Inferior parietal cortex (tissue), 1 donor: Measurements from ENCODE around the gene C12orf57.

Experiments used
- DNase-seq: peaks from one replicate; pipeline ENCODE4 v3.0.0-alpha.2; 2016; ENCODE audit errors: extremely low spot score

Gene C12orf57

DNA sequence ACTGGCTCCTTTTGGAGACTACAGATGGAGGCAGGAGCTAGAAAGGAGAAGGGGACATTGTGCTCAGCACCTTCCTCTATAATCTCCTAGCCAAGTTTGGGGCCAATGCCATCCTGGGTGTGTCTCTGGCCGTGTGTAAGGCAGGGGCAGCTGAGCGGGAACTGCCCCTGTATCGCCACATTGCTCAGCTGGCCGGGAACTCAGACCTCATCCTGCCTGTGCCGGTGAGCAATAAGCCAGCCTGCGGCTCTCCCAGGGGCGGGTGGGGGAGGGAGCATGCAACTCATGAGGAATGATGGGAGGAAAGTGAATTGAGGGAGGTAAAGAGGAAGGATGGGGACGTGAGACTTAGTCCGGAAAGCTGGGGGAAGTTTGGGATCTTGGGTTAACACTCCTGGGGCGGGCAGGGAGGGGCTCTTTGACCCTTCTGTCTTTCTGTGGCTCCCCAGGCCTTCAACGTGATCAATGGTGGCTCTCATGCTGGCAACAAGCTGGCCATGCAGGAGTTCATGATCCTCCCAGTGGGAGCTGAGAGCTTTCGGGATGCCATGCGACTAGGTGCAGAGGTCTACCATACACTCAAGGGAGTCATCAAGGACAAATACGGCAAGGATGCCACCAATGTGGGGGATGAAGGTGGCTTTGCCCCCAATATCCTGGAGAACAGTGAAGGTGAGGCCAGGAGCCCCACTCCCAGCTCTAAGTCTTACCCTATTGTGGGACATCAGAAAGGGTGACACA is 26.2 kb upstream of the C12orf57 start:
- DNase-seq = no peak

DNA sequence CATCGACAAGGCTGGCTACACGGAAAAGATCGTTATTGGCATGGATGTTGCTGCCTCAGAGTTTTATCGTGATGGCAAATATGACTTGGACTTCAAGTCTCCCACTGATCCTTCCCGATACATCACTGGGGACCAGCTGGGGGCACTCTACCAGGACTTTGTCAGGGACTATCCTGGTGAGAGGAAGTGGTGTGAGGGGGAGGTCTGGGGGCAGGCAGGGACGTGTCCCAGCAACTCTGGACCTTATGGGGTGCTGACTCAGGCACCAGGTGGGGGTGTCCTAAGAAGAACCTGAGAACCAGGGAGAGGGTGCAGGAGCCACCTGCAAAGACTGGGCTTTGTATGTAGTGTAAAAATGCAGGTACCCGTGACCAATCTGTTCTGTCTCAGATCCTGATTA is 24.2 kb upstream of the C12orf57 start:
- no peak for DNase-seq

DNA sequence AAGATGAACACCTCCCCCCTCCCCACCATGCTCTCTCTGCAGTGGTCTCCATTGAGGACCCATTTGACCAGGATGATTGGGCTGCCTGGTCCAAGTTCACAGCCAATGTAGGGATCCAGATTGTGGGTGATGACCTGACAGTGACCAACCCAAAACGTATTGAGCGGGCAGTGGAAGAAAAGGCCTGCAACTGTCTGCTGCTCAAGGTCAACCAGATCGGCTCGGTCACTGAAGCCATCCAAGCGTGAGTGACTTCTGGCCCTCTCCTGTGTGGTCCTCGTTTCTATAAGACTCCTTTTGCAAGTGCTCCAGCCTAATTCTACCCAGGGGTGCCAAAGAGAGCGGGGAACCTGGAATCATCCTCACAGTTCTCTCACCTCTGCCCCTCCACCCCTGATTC is 22.3 kb upstream of the C12orf57 start:
- no peak for DNase-seq

DNA sequence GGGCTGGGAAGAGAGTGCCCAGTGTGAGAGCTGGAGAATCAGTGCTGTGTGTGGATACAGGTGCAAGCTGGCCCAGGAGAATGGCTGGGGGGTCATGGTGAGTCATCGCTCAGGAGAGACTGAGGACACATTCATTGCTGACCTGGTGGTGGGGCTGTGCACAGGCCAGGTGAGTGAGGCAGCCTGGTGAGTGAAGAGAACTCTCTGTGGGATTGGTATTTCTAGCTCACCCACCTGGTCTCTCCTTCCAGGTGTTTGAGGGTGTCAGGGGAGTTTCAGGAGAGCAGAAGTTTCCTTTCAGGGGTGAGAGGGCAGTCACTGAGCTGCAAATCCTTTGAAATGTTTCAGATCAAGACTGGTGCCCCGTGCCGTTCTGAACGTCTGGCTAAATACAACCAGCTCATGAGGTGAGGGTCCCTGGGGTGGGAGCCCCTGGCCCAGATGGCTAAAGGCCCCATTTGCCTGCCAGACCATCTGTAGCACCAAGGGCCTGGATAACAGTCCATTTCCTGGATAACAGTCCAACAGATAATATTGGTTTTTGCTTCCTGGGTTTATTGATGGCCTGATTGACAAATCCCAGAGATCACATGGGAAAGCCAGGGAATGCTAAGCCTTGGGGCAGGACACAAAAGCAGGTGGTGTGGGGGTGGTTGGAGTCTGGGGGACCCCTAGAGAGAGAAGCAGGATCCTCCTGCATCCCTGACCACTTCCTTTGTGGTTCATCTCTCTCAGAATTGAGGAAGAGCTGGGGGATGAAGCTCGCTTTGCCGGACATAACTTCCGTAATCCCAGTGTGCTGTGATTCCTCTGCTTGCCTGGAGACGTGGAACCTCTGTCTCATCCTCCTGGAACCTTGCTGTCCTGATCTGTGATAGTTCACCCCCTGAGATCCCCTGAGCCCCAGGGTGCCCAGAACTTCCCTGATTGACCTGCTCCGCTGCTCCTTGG is 21.6 kb upstream of the C12orf57 start:
- DNase-seq = no peak

DNA sequence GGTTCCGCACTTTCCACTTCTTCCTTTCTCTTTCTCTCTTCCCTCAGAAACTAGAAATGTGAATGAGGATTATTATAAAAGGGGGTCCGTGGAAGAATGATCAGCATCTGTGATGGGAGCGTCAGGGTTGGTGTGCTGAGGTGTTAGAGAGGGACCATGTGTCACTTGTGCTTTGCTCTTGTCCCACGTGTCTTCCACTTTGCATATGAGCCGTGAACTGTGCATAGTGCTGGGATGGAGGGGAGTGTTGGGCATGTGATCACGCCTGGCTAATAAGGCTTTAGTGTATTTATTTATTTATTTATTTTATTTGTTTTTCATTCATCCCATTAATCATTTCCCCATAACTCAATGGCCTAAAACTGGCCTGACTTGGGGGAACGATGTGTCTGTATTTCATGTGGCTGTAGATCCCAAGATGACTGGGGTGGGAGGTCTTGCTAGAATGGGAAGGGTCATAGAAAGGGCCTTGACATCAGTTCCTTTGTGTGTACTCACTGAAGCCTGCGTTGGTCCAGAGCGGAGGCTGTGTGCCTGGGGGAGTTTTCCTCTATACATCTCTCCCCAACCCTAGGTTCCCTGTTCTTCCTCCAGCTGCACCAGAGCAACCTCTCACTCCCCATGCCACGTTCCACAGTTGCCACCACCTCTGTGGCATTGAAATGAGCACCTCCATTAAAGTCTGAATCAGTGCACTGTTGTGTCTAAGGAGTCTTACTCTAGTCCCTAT is 20.7 kb upstream of the C12orf57 start:
- no peak for DNase-seq

DNA sequence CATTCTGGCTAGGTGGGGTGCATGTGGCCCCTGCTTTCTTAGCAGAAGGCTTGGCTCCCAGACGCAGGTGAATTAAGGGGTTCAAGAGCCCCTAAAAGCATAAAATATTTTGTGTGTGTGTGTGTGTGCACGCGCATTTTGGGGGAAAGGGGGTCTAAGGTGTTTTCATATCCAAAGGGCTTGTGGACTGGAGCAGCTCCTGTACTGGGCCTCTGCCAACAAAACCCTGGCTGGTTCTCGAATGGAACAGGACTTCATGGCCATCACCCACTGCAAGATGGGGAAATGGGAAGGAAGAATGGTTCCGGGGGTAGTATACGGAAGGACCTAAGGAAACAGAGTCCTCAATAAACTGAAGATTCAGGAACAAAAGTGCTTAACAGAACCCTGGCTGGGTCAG is 20.0 kb upstream of the C12orf57 start:
- no peak for DNase-seq

DNA sequence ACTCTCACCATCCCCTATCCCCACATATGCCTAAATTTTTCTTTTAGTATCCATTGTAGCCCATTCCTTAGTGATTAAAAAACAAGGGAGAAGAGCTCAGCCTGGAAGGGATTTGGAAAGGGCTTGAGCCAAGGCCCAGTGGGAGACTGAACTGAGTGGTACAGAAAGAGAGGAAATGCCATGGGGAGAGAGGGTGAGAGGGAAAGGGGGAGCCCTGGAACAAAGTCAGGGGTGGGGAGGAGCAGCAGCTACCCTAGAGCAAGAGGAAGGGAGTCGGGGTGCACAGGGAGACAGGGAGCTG is 18.6 kb upstream of the C12orf57 start:
- DNase-seq = no peak

DNA sequence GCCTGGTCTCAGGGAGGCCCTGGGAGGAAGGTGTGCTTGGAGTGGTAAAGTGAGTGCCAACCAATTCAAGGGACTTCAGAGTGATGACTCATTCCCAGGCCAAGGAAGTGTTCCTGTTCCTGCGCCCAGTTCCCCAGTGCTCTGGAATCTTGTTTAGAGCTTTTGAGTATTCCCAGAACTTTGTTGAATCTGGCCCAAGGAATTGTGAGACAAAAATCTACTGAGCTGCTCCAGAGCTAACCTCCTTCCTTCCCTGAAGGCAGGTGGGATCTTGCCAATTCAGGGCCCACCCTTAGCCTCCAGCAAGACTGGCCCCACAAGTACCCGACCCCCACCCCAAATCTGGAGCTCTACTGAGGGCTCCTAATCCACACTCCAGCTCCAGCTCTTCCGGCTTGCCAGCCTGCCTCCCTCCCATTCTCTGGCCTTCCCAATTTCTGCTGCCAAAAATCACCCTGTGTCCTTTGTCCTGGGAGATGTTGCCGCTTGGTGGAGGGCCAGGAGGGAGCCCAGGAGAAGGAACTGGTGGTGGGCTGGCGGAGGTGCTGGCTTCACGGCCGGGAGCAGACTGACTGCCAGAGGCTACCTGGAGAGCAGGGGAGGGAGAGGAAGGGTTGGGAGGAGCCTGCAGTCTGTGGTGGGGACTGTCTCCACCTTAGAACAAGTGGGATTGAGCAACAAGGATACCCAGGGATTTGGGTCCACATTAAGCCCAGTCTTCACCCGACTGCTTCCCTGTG is 18.1 kb upstream of the C12orf57 start:
- peak; percentile 68 for DNase-seq

DNA sequence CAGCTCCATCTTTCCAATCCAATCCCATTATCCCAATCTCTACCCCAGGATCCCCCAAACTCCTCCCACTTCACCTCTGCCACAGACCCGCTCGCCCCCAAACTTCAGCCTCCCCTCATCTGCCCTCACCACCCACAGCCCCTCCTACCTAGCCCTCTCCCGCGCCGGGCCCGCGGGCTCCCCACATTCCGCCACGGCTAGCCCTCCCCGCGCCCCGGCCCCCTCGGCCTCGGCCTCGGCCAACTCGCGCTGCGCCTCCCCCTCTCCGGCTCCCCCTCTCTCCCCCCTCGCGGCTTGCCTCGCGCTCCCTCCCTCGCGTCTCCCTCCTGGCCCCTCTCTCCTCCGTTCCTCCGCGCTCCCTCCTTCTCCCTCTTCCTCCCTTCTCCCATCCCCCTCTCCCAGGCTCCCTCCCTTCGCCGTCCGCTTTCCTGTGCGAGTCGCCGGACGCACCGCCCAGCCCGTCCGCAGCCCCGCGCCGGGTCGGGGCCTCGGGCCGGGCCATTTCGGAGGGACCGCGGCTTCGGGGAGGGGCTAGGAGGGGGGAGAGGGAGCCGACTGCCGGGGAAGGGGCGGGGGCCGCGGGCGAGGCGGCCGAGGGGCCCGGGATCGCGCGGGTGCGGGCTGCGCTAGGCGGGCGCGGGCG is 16.3 kb upstream of the C12orf57 start, which contains the start of gene ATN1:
Gene ATN1, plus strand, starts transcription at position 581 of the 643 bp plus-strand sequence. CDS start 6,043 bp downstream, outside the sequence.
- DNase-seq = peak; percentile 66

DNA sequence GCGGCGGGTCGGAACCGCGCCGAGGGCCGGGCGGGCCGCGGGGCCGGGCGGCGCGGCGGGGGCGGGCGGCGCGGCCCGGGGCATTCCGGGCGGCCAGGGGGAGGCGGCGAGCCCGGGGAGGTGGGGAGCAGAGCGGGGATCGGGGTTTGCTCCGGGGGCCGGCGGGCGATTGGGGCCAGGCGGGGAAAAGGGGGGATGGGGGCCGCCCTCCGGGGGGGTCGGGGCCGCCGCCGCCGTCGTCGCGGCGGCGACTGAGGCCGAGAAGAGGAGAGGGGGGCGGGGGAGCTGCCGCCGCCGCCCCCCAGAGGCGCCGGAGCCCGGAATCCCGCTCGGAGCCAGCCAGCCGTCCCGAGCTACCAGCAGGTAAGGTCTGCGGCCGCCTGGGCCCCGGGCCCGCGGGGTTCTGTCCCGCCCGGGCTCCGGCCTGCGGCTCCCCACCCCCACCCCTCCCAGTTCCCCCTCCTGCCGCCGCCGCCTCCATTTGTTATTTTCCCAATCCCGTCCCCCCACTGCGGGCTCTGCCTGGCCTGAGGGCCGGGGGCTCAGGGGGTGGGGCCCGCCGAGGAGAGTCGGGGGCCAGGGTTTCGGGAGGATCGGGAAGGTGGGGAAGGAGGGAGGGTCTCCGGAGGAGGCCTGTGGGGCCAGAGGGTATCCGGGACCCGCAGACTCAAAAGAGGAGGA is 15.7 kb upstream of the C12orf57 start:
- no peak for DNase-seq

DNA sequence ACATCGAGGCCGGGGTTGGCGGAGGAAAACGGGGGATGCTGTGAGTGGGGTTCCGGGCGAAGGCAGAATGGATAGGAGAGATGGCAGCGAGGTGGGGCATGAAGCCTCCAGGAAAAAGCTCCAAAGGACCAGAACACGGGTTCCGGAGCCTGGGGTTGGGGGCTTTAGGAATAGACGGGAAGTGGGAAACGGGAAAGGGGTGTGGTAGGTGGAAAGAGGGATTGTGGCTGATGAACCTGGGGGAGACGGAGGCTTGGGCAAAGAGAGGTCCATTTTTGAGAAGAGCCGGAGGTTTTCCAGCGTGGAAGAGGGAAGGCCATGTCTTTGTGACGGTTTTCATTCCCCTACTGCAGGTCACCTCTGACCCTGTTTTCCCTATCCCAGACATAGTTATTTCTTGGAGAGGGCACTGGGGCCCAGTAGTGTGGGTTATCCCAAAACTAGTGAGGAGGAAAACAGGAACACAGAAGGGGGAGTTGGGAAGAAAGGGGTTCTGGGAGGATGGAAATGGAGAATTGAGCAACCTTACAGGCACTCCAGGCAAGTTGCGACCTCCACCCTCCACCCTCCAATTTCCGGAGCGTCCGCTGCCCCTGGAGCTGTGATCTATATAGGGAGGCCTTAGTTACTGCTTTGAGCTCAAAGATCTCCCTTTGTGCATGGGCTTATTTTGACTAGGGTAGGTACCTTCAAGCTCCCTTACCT is 15.0 kb upstream of the C12orf57 start:
- no peak for DNase-seq

DNA sequence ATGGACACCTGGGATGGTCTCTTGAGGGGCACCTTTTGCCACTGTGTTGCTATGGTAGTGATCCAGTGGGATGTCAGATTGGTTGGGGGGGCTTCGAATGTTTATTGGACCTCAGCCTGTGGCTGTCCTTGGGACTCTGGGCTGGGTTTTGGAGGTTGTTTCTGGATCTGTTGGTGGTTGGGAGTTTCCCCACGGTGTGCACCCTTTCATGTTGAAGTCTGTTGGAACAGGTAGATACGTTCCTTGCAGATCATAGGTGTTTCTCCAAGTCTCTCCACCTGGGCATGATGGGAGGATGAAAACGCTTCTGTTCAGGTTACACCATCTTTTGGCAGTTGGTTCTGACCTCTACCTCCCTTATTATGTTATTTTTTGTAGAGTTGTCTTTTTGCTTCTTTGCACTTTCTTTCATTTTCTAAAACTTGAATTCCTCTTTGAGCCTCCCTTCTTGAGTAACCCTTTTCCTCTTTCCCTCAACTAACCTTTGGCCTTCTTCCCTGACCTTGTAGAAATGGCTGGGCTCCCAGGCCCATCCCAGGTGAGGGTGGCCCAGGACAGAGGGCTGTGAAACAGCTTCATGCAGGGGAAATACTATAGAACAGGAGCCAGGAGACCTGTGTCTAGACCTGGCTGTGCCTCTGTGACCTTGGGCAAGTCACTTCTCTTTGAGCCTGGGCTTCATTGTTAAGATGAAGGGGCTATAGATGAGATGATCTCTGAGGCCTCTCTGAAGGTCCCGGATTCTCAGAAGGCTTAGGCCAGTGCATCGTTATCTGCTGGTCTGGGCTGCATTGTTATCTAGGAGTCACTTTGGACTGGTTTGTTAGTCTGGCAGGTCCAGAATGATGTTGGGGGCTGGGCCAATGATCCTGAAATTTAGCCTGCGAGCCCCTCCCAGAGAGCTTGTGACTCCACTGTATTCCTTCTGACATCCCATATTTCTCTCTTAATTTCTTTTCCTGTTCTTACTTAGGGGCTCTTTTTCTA is 14.1 kb upstream of the C12orf57 start:
- no peak for DNase-seq

DNA sequence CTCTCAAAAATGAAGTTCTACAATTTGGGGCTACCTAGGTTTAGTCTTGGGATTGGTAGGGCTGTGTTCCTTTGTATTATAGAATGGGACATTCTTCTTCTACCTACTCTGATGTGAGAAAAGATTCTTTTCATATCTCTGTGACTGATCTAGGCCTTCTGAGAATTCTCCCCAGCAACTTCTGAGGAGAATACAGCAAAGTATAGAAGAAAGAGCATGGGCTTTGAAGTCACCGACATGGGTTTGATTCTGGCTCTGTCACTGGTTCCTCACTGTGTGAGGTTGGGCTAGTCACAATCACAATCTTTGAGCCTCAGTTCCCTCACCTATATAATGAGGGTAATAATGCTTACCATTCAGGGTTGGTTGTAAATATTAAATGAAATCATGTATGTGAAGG is 11.1 kb upstream of the C12orf57 start:
- DNase-seq = no peak

DNA sequence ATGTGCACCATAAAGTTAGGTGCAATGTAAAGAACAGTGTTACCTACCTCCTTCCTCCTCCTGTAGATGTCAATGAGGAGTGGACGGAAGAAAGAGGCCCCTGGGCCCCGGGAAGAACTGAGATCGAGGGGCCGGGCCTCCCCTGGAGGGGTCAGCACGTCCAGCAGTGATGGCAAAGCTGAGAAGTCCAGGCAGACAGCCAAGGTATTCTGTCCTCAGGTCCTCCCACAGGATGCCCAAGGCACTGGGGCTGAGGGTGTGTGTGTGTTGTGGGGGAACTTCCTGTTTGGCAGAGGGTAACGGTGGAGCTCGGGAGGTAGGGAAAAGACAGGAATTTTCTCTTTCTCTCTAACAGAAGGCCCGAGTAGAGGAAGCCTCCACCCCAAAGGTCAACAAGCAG is 9.7 kb upstream of the C12orf57 start:
- DNase-seq = no peak

DNA sequence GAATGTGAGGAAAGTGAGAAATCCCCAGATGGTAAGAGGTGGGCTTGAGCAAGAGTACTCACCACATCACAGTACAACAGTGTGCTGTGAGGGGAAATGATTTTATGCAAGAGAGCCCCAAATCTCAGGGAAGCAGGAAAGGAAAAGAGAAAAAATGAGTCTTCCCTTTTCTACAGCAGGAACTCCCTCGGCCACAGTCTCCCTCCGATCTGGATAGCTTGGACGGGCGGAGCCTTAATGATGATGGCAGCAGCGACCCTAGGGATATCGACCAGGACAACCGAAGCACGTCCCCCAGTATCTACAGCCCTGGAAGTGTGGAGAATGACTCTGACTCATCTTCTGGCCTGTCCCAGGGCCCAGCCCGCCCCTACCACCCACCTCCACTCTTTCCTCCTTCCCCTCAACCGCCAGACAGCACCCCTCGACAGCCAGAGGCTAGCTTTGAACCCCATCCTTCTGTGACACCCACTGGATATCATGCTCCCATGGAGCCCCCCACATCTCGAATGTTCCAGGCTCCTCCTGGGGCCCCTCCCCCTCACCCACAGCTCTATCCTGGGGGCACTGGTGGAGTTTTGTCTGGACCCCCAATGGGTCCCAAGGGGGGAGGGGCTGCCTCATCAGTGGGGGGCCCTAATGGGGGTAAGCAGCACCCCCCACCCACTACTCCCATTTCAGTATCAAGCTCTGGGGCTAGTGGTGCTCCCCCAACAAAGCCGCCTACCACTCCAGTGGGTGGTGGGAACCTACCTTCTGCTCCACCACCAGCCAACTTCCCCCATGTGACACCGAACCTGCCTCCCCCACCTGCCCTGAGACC is 8.2 kb upstream of the C12orf57 start:
- no peak for DNase-seq

DNA sequence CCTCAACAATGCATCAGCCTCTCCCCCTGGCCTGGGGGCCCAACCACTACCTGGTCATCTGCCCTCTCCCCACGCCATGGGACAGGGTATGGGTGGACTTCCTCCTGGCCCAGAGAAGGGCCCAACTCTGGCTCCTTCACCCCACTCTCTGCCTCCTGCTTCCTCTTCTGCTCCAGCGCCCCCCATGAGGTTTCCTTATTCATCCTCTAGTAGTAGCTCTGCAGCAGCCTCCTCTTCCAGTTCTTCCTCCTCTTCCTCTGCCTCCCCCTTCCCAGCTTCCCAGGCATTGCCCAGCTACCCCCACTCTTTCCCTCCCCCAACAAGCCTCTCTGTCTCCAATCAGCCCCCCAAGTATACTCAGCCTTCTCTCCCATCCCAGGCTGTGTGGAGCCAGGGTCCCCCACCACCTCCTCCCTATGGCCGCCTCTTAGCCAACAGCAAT is 7.6 kb upstream of the C12orf57 start:
- DNase-seq = no peak

DNA sequence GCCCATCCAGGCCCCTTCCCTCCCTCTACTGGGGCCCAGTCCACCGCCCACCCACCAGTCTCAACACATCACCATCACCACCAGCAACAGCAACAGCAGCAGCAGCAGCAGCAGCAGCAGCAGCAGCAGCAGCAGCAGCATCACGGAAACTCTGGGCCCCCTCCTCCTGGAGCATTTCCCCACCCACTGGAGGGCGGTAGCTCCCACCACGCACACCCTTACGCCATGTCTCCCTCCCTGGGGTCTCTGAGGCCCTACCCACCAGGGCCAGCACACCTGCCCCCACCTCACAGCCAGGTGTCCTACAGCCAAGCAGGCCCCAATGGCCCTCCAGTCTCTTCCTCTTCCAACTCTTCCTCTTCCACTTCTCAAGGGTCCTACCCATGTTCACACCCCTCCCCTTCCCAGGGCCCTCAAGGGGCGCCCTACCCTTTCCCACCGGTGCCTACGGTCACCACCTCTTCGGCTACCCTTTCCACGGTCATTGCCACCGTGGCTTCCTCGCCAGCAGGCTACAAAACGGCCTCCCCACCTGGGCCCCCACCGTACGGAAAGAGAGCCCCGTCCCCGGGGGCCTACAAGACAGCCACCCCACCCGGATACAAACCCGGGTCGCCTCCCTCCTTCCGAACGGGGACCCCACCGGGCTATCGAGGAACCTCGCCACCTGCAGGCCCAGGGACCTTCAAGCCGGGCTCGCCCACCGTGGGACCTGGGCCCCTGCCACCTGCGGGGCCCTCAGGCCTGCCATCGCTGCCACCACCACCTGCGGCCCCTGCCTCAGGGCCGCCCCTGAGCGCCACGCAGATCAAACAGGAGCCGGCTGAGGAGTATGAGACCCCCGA is 7.0 kb upstream of the C12orf57 start:
- no peak for DNase-seq
